Embryonic facial prominence (tissue), 1 donor: ENCODE results near the gene GRIN2A.

Experiments used
- DNase-seq: peaks from one replicate; pipeline ENCODE4 v3.0.0-alpha.2; 2016; ENCODE audit errors: extremely low spot score

The GRIN2A gene

GRCh38 chr16:9772526-9773225 is 409.6 kb downstream of the GRIN2A start:
- no peak for DNase-seq

- DNase-seq = no peak
These were observed 415.3 kb downstream of the GRIN2A start for GRCh38 chr16:9766891-9767290.

GRCh38 chr16:9763505-9763904 is 418.7 kb downstream of the GRIN2A start:
- DNase-seq = no peak

- no peak for DNase-seq
These were observed 420.4 kb downstream of the GRIN2A start for GRCh38 chr16:9761870-9762269.

GRCh38 chr16:9757687-9758086 is 424.5 kb downstream of the GRIN2A start:
- DNase-seq = no peak

- no peak for DNase-seq
These were observed 425.8 kb downstream of the GRIN2A start for GRCh38 chr16:9756434-9756833.

GRCh38 chr16:9755081-9755480 is 427.1 kb downstream of the GRIN2A start:
- DNase-seq = no peak

GRCh38 chr16:9741776-9742175 is 440.5 kb downstream of the GRIN2A start:
- DNase-seq = no peak

- DNase-seq = no peak
These were observed 442.9 kb downstream of the GRIN2A start for GRCh38 chr16:9739301-9739700.

GRCh38 chr16:9738690-9739089 is 443.5 kb downstream of the GRIN2A start:
- no peak for DNase-seq

GRCh38 chr16:9736547-9736946 is 445.7 kb downstream of the GRIN2A start:
- no peak for DNase-seq

- DNase-seq = no peak
These were observed 459.1 kb downstream of the GRIN2A start for GRCh38 chr16:9723136-9723535.

- DNase-seq = no peak
These were observed 468.3 kb downstream of the GRIN2A start for GRCh38 chr16:9713907-9714306.

- no peak for DNase-seq
These were observed 469.1 kb downstream of the GRIN2A start for GRCh38 chr16:9713156-9713555.

- DNase-seq = no peak
These were observed 473.1 kb downstream of the GRIN2A start for GRCh38 chr16:9708972-9709620.

GRCh38 chr16:9706217-9706836 is 475.9 kb downstream of the GRIN2A start:
- DNase-seq = no peak

GRCh38 chr16:9703731-9704130 is 478.5 kb downstream of the GRIN2A start:
- no peak for DNase-seq
